NCI-H524 treated with DMSO at 0.1 percent for 48 hours (cell line): Measurements from ENCODE around the gene TCL1A.
"Not testable (repeated sequence)": the region's sequence is repeated elsewhere in the genome, so short reads cannot be mapped to it uniquely, and the experiment has no call there.

ENCODE experiments used
- DNase-seq: peaks from one replicate; lab custom pipeline; 2025; lab: John Stamatoyannopoulos, UW

Gene TCL1A

GRCh38 chr14:95713596-95714371 lies at the start of gene TCL1A:
Gene TCL1A (minus strand): TSS chr14:95714125. CDS start chr14:95714066, 59 bp downstream.
- no peak for DNase-seq

- DNase-seq: not testable (repeated sequence)
Observed at GRCh38 chr14:95763032-95763431, 49.1 kb upstream of the TCL1A start.

- DNase-seq: no peak
Observed at GRCh38 chr14:95761436-95761835, 47.5 kb upstream of the TCL1A start.

- no peak for DNase-seq
Observed at GRCh38 chr14:95760596-95760995, 46.7 kb upstream of the TCL1A start.

GRCh38 chr14:95759941-95760340 lies 46.0 kb upstream of the TCL1A start:
- no peak for DNase-seq

GRCh38 chr14:95758331-95758730 lies 44.4 kb upstream of the TCL1A start:
- no peak for DNase-seq

- DNase-seq: no peak
Observed at GRCh38 chr14:95756751-95757150, 42.8 kb upstream of the TCL1A start.

GRCh38 chr14:95756127-95756526 lies 42.2 kb upstream of the TCL1A start:
- no peak for DNase-seq

GRCh38 chr14:95741781-95742180 lies 27.9 kb upstream of the TCL1A start:
- no peak for DNase-seq

GRCh38 chr14:95741038-95741490 lies 27.1 kb upstream of the TCL1A start:
- DNase-seq: no peak

GRCh38 chr14:95739356-95739755 lies 25.4 kb upstream of the TCL1A start:
- DNase-seq: no peak

- DNase-seq: no peak
Observed at GRCh38 chr14:95733212-95733611, 19.3 kb upstream of the TCL1A start.

GRCh38 chr14:95730126-95730525 lies 16.2 kb upstream of the TCL1A start:
- DNase-seq: no peak

GRCh38 chr14:95729402-95730028 lies 15.6 kb upstream of the TCL1A start:
- not testable (repeated sequence) for DNase-seq

GRCh38 chr14:95727056-95727700 lies 13.3 kb upstream of the TCL1A start:
- DNase-seq: no peak

GRCh38 chr14:95725685-95726336 lies 11.9 kb upstream of the TCL1A start:
- no peak for DNase-seq

GRCh38 chr14:95722525-95723190 lies 8.7 kb upstream of the TCL1A start:
- DNase-seq: no peak

GRCh38 chr14:95712398-95712797 lies 1.5 kb downstream of the TCL1A start:
- no peak for DNase-seq

- no peak for DNase-seq
Observed at GRCh38 chr14:95711476-95712176, 2.3 kb downstream of the TCL1A start.

- DNase-seq: no peak
Observed at GRCh38 chr14:95710106-95710505, 3.8 kb downstream of the TCL1A start.

- no peak for DNase-seq
Observed at GRCh38 chr14:95707327-95707726, 6.6 kb downstream of the TCL1A start.
